IPS-11a (cell line): Measurements from ENCODE around the gene RD3L.
"Not testable (repeated sequence)": the region's sequence is repeated elsewhere in the genome, so short reads cannot be mapped to it uniquely, and the experiment has no call there.

Experiments used
- H3K4me3 ChIP-seq: one replicate; pipeline ENCODE4 v1.5.1; 2013; ENCODE audit warnings: low read depth, low read length, control low read depth

RD3L gene

DNA sequence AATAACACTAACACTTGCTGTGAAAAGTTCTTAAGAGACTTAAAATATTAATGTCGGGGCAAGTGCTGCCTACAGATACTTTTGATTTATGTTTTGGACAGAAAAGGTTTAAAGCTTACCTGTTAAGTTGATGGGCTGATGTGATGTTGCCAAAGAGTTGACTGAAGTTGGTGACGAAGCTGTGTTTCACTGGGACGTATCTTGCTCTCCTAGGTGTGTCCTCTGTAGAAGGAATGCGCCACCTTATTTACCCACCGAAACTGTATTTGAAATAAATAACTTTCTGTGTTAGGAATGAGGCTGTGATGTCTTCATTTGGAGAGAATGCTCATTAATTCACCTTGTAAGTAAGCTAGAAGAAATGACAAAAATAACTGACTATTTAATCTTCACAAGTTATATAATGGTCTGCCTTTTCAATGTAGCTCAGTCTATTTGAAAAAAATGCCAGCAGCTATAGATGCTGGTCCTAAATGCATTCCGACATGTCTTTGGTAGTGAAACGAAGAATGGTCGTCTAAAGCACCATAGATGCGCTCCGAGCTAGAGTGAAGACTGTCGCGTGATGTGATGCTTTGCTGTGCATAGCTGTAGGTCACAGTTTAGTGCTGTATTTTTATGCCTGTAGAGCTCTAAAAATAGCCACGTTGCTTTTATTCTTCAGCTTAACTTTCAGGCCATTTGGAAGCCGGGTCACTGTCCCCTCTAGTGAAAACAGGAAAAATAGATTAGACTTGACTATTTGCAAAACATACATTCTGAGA lies at the start of gene RD3L:
Gene RD3L (minus strand): TSS at position 557 of the 764 bp plus-strand sequence. CDS start 834 bp downstream, outside the sequence.
- H3K4me3 ChIP-seq, result no peak within 1 kb of the TSS

DNA sequence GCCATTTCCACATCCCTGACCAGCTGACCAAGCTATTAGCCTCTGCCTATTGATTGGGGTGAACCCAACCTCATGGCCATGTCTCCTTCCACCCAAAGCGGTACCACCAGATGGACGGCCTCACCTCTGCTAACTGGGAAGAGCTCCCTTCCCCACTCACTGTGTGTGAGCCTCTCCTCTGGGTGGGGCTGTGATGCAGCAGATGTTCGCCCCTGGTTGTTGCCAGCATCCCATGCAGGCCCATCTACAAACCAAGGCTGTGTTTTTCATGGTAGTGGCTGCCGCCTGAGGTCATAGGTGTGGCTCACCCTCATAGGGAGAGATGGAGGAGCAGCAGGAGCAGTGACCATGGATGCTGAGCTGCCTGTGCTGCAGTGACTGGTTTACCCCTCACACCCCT lies 47.6 kb upstream of the RD3L start:
- no peak overlapping the region for H3K4me3 ChIP-seq

DNA sequence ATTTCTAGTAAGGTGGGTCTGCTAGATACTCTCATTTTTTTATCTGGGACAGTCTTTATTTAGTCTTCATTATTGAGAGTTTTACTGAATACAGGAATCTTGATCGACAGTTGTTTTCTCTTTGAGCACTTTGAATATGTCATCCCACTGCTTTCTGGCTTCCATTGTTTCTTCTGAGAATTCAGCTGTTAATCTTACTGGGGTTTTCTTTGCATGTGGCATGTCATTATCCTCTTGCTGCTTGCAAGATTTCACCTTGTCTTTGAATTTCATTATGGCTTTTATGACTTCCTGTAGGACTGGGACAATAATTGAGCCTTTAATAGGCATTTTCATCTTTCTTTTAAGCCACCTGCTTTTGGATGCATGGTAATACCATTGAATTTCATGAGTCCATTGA lies 46.7 kb upstream of the RD3L start:
- H3K4me3 ChIP-seq, result no peak overlapping the region

DNA sequence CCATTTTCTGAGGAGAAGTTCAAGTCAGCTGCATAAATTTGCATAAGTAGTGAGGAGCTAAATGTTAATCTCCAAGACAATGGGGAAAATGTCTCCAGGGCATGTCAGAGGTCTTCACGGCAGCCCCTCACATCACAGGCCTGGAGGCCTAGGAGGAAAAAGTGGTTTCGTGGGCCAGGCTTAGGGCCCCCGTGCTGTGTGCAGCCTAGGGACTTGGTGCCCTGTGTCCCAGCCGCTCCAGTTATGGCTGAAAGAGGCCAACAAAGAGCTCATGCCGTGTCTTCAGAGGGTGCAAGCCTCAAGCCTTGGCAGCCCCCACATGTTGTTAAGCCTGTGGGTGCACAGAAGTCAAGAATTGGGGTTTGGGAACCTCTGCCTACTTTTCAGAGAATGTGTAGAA lies 41.9 kb upstream of the RD3L start:
- H3K4me3 ChIP-seq, result no peak overlapping the region

DNA sequence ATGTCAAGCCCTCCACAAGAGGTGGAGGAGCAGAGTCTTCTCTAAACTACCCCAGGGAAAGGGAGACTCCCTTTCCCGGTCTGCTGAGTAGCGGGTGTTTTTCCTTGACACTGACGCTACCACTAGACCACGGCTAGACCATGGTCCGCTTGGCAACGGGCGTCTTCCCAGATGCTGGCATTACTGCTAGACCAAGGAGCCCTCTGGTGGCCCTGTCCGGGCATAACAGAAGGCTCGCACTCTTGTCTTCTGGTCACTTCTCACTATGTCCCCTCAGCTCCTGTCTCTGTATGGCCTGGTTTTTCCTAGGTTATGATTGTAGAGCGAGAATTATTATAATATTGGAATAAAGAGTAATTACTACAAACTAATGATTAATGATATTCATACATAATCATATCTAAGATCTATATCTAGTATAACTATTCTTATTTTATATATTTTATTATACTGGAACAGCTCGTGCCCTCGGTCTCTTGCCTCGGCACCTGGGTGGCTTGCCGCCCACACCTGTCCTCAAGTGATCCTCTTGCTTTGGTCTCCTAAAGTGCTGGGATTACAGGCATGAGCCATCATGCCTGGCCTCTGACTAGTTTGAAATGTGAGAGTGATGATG lies 38.4 kb upstream of the RD3L start:
- H3K4me3 ChIP-seq, result not testable (repeated sequence)

DNA sequence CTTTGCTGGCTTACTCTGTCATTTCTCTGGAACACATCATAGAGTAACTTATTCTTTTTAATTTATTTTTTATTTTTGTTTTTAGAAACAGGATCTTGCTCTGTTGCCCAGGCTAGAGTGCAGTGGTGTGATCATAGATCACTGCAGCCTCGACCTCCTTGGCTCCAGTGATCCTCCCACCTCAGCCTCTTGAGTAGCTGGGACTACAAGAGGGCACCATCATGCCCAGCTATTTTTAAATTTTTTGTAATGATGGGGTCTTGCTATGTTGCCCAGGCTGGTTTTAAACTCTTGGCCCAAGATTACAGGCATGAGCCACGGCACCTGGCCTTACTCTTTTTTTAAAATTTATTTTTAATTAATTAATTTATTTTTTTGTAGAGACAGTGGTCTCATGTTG lies 32.2 kb upstream of the RD3L start:
- H3K4me3 ChIP-seq, result no peak overlapping the region

DNA sequence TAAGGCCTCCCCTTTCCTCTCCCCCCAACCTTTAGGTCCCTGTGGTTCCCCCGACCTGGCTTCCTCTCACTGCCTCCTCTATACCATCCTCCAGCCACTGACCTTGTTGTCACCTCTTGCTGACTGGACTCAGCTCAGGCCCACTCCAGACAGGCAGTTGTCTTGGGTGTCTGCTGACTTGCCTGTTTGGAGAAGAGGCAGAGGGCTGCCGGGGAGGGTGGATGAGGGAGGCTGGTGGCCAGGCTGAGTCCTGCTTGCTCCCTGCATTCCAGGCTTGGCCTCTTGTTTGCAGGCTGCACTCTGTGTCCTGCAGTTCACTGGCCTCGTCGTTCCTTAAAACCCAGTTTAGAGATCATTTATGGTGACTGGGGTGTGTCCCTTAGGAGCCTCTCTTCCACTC lies 31.0 kb upstream of the RD3L start:
- no peak overlapping the region for H3K4me3 ChIP-seq

DNA sequence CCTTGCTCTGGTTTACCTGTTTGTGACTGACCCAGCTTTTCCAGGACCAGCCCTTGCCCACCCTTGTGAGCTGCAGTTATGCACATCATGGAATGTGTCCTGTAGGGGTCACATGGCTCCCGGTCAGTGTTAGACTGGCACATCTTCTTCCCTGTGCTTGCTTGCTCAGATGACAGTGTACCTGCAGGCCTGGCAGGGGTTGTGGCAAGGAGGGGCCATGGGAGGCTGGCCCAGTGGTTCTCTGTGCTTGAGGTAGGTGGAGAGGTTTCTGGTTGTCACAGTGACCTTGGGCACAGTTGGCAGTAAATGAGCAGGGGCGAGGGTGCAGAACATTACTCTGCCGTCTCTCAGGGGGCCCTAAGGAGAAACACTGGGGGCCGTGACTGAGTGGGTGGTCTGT lies 27.6 kb upstream of the RD3L start:
- no peak overlapping the region for H3K4me3 ChIP-seq

DNA sequence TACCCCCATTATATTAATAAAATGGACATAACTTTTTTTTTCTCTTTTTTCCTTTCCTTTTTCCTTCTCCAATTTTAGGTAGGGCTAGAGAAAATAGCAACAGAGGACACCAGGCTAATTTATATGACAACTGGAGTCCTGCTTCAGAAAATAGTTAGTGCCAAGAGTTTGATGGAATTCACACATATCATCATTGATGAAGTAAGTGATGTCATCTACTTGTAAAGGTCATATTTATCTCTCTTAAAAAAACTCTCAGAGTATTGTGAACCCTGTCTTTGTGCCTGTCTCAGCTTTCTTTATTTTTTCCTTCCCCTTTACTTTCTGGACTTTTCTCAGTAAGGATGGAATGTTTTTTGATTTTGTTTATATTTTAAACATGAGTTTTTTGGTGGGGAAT lies 24.3 kb upstream of the RD3L start:
- H3K4me3 ChIP-seq, result no peak overlapping the region

DNA sequence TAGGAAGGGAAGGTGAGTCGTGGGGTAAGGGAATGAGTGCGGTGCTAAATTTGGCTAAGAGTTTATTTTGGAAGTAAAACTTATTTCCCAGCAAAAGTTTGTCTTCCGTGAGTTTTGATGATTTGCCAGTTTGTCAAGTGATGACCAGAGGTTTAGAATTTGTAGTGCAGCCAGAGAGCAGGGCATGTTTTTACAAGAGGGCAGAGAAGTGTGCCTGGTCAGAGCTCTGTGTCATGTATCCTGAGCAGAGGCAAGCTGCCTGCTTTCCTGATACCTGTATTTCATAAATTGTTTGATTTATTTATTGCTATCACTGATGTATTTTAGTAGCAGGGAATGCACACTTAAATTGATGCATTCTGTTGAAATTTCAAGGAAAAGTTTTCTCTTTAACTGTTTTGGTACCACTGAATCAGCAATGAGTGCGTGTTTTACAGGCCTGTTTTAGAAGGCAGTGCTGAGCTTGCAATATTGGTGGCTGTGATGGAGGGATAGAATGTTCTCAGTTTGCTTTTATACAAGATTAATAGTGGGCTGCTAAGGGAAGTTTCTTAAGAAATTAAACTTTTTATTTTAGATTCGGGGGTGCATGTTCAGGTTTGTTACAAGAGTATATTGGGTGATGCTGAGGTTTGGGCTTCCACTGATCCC lies 19.7 kb upstream of the RD3L start:
- no peak overlapping the region for H3K4me3 ChIP-seq

DNA sequence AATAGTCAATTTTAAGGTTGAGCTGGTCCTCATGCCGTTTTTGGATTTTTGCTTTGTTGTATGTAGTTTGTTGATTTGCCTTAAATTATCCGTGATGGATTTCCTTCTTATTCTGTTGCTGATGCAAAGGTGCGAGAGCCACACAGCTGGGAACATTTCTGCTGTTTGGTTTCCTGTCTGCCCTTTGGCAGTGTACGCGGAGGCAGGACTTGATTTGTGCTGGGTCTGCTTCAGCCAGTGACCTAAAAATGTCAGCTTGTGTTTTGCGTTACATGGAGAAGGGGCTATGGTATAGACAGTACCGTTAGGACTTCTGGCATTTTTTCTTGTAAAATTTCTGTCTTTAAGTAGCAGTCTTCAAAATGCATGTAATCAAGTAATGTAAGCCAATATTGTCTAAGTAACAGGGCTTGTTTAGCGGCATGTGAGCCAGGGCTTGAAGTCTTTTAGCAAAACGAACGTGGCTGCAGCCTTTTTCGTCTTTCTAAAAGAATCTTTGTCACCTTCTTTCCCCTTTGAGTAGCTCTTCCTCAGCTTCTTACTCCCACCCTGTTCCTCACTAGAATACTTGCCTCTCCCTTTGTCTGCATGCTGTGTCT lies 18.2 kb upstream of the RD3L start:
- H3K4me3 ChIP-seq, result no peak overlapping the region

DNA sequence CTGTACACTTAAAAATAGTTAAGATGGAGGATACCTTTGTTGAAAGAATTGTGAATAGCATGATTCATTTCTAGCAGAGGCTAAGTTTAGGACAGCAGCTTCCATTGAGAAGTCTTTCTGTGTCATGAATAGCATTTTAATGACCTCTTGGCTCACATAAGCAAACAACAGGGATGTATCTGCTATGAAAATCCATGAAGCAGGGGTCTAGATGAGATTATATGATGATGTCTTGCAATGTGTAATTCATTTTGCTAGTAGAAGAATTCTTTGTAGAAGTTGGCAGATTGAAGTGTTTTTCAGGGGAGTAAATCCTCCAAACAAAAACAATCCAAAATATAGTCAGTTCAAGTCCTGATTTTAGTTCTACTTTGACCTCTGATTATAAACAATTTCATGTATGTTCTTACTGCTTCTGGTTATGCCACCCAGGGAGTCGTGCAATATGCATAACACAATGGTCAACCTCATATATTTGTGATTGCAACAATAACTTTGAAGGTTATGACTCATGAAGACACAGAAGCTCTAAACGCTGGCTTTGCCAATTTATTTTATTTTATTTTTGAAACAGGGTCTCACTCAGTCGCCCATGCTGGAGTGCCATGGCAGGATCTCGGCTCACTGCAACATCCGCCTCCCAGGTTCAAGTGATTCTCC lies 6.9 kb upstream of the RD3L start:
- H3K4me3 ChIP-seq, result no peak overlapping the region

DNA sequence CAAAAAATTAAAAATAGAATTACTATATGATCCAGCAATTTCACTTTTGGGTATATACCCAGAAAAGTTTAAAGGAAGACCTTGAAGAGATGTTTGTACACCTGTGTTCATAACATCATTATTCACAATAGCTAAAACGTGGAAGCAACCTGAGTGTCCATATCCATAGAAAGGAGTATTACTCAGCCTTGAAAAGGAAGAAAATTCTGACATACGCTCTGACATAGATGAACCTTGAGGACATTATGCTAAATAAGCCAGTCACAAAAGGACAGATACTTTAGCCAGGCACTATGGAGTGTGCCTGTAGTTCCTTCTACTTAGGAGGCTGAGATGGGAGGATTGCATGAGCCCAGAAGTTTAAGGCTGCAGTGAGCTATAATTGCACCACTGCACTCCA lies 6.1 kb upstream of the RD3L start:
- no peak overlapping the region for H3K4me3 ChIP-seq

DNA sequence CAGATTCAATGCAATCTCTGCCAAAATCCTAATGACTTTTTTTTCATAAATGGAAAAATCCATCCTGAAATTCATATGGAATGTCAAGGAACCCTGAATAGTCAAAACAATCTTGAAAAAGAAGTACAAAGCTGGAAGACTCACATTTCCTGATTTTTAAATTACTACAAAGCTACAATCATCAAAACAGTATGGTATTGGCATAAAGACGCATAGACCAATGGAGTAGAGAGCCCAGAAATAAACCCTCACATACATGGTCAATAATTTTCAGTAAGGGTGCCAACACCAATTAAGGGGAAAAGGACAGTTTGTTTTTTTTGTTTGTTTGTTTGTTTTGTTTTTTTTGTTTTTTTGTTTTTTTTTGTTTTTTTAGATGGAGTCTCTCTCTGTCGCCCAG lies 4.6 kb upstream of the RD3L start:
- no peak overlapping the region for H3K4me3 ChIP-seq

DNA sequence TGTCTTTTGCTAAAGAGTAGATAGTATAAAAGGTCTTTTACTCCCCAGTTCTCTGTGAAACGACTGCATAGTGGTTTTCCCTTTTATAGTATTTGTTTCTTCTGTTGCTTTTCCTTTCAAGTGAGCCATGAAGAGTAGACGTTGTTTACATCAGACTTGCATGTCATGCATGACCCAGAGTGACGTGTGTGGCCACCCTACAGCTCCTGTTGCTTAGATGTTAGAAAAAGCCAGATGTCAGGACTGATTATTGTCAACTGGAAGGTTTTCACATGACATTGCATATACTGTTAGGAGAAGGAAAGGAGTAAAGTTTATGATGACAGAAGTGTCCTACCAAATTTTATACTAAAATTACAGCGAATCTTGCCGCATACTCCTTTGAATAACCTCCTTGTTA lies 1.3 kb upstream of the RD3L start:
- no peak overlapping the region for H3K4me3 ChIP-seq

DNA sequence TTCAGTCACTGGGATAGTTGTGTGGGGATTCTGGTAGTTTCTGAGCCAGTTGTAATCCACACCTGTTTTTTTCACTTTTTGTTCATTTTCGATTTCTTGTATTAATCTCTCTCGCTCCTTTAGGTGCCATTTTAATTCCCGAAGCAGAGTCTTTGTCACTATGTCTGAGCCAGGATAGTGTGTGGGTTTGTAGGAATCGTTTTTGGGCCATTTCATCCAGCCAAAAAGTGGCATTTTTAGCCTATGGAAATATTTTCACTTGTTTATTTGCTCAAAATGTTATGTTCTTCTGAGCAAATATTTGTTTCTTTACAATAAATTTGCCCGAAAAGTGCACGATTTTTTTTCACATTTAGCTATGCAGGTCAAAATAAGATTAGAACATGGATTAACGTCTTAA lies 867 bp downstream of the RD3L start:
- H3K4me3 ChIP-seq, result no peak overlapping the region

DNA sequence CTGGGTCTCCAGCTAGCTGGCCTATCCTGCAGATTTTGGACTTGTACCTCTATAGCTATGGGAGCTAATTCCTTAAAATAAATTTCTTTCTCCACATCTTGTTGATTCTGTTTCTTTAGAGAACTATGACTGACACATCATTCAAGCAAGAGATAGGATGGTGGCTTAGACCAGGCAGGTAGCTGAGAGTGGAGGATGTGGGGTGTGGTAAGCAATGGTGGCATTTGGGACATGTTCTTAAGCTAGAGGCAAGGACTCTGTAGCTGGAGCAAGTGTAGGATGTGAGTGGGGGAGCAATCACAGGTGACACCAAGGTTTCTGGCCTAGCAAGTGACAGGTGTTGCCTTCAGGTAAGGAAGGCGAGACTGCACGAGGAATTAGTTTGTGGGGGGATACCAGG lies 7.2 kb downstream of the RD3L start:
- H3K4me3 ChIP-seq, result no peak overlapping the region

DNA sequence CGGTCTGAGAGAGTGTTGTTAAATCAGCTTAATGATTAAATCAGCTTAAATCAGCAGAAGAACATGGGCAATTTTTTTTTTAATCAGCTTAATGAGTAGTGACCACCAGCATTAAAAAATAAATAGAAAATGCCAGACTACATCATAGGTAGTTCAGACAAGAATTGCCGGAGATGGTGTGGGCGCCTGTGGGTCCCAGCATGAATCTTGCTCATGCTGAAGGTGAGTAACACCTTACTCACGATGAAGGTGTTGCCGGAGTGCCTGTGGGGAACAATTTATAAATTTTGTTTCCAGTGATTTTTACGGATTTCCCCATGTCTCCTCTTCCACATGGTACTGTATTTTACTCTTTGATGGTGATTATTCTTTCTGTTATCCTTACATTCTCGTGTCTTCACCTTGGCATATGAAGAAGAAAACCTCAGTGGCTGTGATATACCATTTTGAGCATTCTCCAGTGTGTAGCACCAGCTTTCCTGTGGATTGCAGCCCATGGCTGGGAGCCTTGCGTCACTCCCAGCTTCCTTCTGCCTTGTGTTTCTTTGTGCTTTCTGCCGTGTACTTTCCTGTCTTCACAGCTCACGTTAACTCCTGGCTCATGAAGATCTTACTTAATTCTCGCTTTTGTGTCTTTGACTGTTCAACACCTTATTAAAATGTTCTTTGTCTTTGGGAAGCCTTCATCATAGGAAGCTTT lies 9.4 kb downstream of the RD3L start:
- H3K4me3 ChIP-seq, result no peak overlapping the region

DNA sequence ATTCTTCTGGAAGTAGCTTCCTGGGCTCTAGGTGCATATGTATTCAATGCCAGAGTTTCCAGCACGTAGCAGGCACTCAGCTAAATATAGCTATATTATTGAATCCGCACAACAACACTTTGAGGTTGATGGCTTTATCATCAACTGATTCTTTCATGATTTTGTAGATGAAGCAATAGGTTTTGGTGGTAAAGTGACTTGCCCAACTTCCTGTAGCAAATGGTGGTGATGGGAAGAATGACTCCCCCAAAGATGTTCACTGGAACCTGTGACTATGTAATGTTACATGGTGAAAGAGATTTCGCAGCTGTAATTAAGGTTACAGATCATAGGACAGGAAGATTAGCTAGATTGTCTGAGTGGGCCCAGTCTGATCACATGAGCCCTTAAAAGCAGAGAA lies 10.9 kb downstream of the RD3L start:
- no peak overlapping the region for H3K4me3 ChIP-seq

DNA sequence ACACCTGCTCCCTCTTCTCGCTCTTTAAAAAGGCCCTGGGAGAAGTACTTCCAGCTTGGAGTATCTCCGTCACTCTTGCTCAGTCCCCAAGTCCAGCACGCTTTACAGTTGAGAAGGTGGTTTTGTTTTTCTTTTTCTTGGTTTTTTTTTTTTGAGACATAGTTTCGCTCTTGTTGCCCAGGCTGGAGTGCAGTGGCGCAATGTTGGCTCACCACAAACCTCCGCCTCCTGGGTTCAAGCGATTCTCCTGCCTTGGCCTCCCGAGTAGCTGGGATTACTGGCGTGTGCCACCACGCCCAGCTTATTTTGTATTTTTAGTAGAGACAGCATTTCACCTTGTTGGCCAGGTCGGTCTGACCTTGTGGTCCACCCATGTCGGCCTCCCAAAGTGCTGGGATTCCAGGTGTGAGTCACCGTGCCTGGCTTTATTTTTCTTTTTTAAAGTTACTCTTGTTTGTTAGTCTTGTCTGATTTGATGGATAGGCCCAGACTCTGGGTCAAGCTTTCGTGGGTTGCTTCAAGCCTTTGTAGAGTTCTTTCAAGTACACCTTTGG lies 12.2 kb downstream of the RD3L start:
- no peak overlapping the region for H3K4me3 ChIP-seq
